BE2C (cell line): ENCODE data around the gene SULT4A1.

Experiments used
- DNase-seq: peaks from one replicate; pipeline ENCODE4 v3.0.0-alpha.2; 2020
- H3K27me3 ChIP-seq: fragments of 250-450 bp; sonication (Bioruptor Pico); 2 replicates; pipeline ENCODE4 v1.5.1; 2020; ENCODE audit warnings: mild to moderate bottlenecking
- H3K36me3 ChIP-seq: fragments of 250-450 bp; sonication (Bioruptor Pico); 2 replicates; pipeline ENCODE4 v1.5.1; 2020; ENCODE audit warnings: mild to moderate bottlenecking
- H3K4me1 ChIP-seq: fragments of 250-450 bp; sonication (Bioruptor Pico); 2 replicates; pipeline ENCODE4 v1.5.1; 2020
- H3K4me3 ChIP-seq: 2 replicates; pipeline ENCODE4 v1.5.1; 2011; ENCODE audit warnings: low read depth, low read length
- H3K9me3 ChIP-seq: fragments of 250-450 bp; sonication (Bioruptor Pico); 2 replicates; pipeline ENCODE4 v1.5.1; 2020
- TF ChIP-seq, protein P1 (sequence below): IDR thresholded peaks from 2 replicates; pipeline ENCODE4 v1.5.1; 2012; ENCODE audit warnings: mild to moderate bottlenecking, low read depth, low read length

Gene SULT4A1

GRCh38 chr22:43901976-43902643 is 39.8 kb upstream of the SULT4A1 start:
- Histone ChIP-seq H3K4me3 (no peak overlapping the region), H3K36me3 (no peaks in the 10 kb centered on the region), H3K27me3 (no peaks in the 10 kb centered on the region), H3K9me3 (no peaks in the 10 kb centered on the region), H3K4me1 (no peaks in the 10 kb centered on the region)
- no peak for DNase-seq
- TF ChIP-seq, protein P1, sequence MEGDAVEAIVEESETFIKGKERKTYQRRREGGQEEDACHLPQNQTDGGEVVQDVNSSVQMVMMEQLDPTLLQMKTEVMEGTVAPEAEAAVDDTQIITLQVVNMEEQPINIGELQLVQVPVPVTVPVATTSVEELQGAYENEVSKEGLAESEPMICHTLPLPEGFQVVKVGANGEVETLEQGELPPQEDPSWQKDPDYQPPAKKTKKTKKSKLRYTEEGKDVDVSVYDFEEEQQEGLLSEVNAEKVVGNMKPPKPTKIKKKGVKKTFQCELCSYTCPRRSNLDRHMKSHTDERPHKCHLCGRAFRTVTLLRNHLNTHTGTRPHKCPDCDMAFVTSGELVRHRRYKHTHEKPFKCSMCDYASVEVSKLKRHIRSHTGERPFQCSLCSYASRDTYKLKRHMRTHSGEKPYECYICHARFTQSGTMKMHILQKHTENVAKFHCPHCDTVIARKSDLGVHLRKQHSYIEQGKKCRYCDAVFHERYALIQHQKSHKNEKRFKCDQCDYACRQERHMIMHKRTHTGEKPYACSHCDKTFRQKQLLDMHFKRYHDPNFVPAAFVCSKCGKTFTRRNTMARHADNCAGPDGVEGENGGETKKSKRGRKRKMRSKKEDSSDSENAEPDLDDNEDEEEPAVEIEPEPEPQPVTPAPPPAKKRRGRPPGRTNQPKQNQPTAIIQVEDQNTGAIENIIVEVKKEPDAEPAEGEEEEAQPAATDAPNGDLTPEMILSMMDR, result no peak

DNA sequence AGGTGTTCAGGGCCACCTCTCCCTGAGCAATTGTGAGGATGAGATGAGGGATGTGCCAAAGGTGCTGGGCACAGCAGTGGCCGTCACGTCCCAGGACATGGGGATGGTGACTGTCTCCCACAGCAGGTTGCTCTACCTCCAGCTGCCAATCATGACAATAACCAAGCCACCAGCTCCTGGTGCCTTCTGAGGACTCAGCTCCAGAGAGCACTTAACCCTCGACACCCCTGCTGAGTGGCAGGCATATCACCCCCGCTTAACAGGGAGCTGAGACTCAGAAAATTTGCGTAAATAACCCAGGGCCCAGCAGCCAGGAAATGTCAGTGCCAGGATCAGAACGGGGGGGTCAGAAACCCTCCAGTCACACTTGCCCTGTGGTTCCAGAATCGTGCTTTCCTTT is 37.9 kb upstream of the SULT4A1 start:
- TF ChIP-seq, protein P1, result no peak
- no peaks in the 10 kb centered on the region for H3K9me3 ChIP-seq
- no peak for DNase-seq
- no peaks in the 10 kb centered on the region for H3K4me1 ChIP-seq
- H3K27me3 ChIP-seq, result no peaks in the 10 kb centered on the region
- H3K36me3 ChIP-seq, result no peaks in the 10 kb centered on the region
- H3K4me3 ChIP-seq, result no peak overlapping the region

DNA sequence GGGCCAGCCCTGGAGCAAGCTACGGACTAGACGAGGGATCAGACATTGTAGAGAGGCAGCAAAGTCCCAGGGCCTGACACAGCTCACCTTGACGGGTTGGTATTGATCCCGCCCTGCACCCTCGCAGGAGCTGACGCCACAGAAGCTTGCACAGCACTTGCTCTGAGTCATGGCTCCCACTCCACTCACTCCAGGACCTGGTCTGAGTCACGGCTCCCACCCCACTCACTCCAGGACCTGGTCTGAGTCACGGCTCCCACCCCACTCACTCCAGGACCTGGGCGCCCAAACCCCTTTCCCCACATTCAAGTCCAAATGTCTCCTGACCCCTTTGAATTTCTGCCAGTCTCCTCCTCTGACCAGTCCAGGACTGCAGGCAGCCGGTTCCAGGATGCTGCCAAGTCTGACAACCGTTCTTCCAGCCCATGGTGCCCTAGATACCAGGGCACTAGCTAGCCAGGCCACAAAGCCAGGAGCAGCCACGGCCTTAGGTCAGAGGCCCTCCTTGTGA is 35.5 kb upstream of the SULT4A1 start:
- no peaks in the 10 kb centered on the region for H3K36me3 ChIP-seq
- TF ChIP-seq, protein P1, result no peak
- DNase-seq, result no peak
- no peaks in the 10 kb centered on the region for H3K9me3 ChIP-seq
- H3K27me3 ChIP-seq, result no peaks in the 10 kb centered on the region; the same call in 1 of the 2 replicates
- H3K4me1 ChIP-seq, result no peaks in the 10 kb centered on the region
- no peak overlapping the region for H3K4me3 ChIP-seq

DNA sequence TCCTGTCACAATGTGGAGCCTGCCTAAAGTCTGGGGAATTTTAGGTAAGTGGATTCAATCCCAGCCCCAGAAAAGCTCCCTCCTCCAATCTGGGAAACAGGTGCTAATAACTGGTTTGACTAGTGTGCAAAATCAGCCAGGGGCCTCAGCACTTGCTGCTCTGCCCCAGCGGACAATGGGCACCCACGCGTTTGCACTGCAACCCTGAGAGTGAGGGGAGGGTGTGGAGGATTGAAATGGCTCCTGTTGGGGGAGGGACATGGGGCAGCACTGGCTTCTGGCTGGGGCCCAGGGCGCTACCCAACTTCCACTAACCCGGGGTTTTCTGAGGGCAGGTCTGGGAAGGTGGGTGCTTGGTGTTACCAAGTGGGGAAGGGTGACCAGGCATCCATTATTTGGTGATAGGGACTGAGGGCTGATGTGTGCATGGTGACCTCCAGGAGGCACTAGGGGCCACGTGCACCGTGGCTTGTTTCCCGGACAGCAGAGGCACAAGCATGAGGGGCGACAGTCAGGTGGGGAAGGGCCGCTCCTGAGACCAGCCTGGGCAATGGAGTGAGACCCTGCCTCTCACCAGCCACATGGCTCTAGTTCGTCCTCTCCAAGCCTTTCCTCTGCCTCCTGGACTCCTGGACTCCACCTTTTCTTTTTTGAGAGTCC is 33.8 kb upstream of the SULT4A1 start:
- no peaks in the 10 kb centered on the region for H3K36me3 ChIP-seq
- H3K27me3 ChIP-seq, result peaks cover 16% of the 10 kb centered on the region
- no peaks in the 10 kb centered on the region for H3K4me1 ChIP-seq
- DNase-seq, result no peak
- H3K4me3 ChIP-seq, result no peak overlapping the region
- TF ChIP-seq, protein P1, result peak; percentile 4; the same call in 1 of the 2 replicates
- no peaks in the 10 kb centered on the region for H3K9me3 ChIP-seq

DNA sequence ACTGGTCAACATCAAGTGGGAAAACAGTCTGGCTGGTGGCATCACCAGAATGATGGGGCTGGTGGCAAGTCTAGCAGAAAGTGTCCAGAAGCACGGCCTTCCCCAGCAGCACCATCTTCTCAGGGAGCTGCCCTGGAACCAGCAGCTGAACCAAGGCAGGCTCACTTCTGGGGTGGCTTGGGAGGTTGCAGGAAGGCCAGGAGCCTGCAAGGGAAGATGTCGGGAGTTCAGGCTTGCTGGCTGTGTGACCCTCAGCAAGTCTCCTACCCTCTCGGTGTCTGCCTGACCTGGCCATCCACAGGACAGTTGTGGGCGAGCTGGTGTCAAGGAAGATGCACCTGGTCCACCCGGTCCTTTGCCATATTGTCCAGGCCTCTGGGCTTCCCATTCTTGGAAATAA is 31.8 kb upstream of the SULT4A1 start:
- H3K27me3 ChIP-seq, result peaks cover 29% of the 10 kb centered on the region
- DNase-seq, result no peak
- no peaks in the 10 kb centered on the region for H3K36me3 ChIP-seq
- no peak overlapping the region for H3K4me3 ChIP-seq
- H3K4me1 ChIP-seq, result no peaks in the 10 kb centered on the region
- H3K9me3 ChIP-seq, result no peaks in the 10 kb centered on the region
- TF ChIP-seq, protein P1, result no peak

DNA sequence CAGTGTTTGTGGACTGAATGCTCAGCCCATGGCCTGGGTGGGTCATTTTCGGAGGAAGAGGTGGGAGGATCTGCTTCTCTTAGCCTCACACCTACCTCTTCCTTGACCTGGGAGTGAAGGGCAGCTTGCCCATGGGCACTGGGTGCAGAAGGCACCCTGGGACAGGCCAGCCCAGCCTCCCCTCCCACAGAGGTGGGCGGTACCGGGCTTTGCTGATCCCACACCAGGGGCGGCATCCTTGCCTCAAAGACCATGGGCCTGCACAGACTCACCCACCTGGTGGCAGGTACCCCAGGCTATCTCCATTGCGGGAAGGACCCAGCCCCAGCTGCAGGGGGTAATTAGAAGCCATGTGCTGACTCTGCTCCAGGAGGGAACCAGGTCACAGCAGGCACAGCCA is 31.0 kb upstream of the SULT4A1 start:
- TF ChIP-seq, protein P1, result no peak
- no peaks in the 10 kb centered on the region for H3K36me3 ChIP-seq
- H3K4me1 ChIP-seq, result no peaks in the 10 kb centered on the region
- DNase-seq, result no peak
- peaks cover 29% of the 10 kb centered on the region for H3K27me3 ChIP-seq
- no peaks in the 10 kb centered on the region for H3K9me3 ChIP-seq
- no peak overlapping the region for H3K4me3 ChIP-seq
